GM12892 (cell line): ENCODE measurements around the gene STAMBP.

Experiments used
- POLR2A ChIP-seq: IDR thresholded peaks from 2 replicates; pipeline ENCODE4 v1.6.1; 2011; ENCODE audit warnings: low read depth, low read length, control low read depth
- POLR2AphosphoS5 ChIP-seq: IDR thresholded peaks from 2 replicates; pipeline ENCODE4 v1.6.1; 2011; ENCODE audit warnings: low read depth, low read length, control low read depth
- TAF1 ChIP-seq: IDR thresholded peaks from 2 replicates; pipeline ENCODE4 v1.6.1; 2011; ENCODE audit warnings: low read depth, mild to moderate bottlenecking, control low read depth, low read length, borderline replicate concordance

GRCh38 chr2:73916666-73917065, 87.9 kb downstream of the STAMBP start:
- TF ChIP-seq POLR2A: no peak
- TF ChIP-seq POLR2AphosphoS5: no peak
- TF ChIP-seq TAF1: no peak
